Astrocyte of the spinal cord (primary cell): ENCODE results near the gene IDH3G.
A peak's percentile ranks its signal among the peaks of the same experiment; 100 is the strongest.
"Not testable (repeated sequence)": the region's sequence is repeated elsewhere in the genome, so short reads cannot be mapped to it uniquely, and the experiment has no call there.

ENCODE experiments used
- DNase-seq: peaks from one replicate; pipeline ENCODE4 v3.0.0; 2011; ENCODE audit warnings: low read depth, low spot score
- H3K4me3 ChIP-seq: 2 replicates; pipeline ENCODE4 v1.5.1; 2011; ENCODE audit warnings: low read depth, mild to moderate bottlenecking, low read length, moderate library complexity
- CTCF ChIP-seq: IDR thresholded peaks from 2 replicates; pipeline ENCODE4 v1.5.1; 2012; ENCODE audit warnings: low read depth, mild to moderate bottlenecking, low read length, inconsistent platforms
- in situ Hi-C: cut with HindIII; loops from 2 replicates; pipeline ENCODE4 v1.10.0; 2017; ENCODE audit warnings: low sequenced_read_pairs

The IDH3G gene

GRCh38 chrX:153825042-153825441 is 30.9 kb upstream of the IDH3G start:
- TF ChIP-seq CTCF = no peak
- no peak overlapping the region for H3K4me3 ChIP-seq
- no peak for DNase-seq
- in situ Hi-C loops = no loop called here

- DNase-seq = no peak
- no peak overlapping the region for H3K4me3 ChIP-seq
- in situ Hi-C loops = no loop called here
- TF ChIP-seq CTCF = no peak
These were observed 30.2 kb upstream of the IDH3G start for GRCh38 chrX:153824348-153824747.

GRCh38 chrX:153821066-153821465 is 26.9 kb upstream of the IDH3G start:
- no peak for TF ChIP-seq CTCF
- in situ Hi-C loops = no loop called here

GRCh38 chrX:153820601-153821000 is 26.4 kb upstream of the IDH3G start:
- in situ Hi-C loops = no loop called here
- H3K4me3 ChIP-seq = no peak overlapping the region
- TF ChIP-seq CTCF = no peak
- DNase-seq = no peak

More at GRCh38 chrX:153821066-153821465, 26.9 kb upstream of the IDH3G start:
- DNase-seq = no peak
- no peak overlapping the region for H3K4me3 ChIP-seq

GRCh38 chrX:153819384-153820040 is 25.3 kb upstream of the IDH3G start:
- DNase-seq = no peak
- in situ Hi-C loops = no loop called here
- H3K4me3 ChIP-seq = peak overlapping the region; percentile 15

GRCh38 chrX:153818571-153819383 is 24.6 kb upstream of the IDH3G start:
- no peak for TF ChIP-seq CTCF
- DNase-seq = no peak
- in situ Hi-C loops = no loop called here
- peak overlapping the region; percentile 15 for H3K4me3 ChIP-seq

More at GRCh38 chrX:153819384-153820040, 25.3 kb upstream of the IDH3G start:
- no peak for TF ChIP-seq CTCF

- DNase-seq, H3K4me3 ChIP-seq, in situ Hi-C loops: not testable (repeated sequence)
These were observed 23.9 kb upstream of the IDH3G start for GRCh38 chrX:153818064-153818463.
